ENCODE data around the gene GRIK5.

- TF ChIP-seq, protein P1, sequence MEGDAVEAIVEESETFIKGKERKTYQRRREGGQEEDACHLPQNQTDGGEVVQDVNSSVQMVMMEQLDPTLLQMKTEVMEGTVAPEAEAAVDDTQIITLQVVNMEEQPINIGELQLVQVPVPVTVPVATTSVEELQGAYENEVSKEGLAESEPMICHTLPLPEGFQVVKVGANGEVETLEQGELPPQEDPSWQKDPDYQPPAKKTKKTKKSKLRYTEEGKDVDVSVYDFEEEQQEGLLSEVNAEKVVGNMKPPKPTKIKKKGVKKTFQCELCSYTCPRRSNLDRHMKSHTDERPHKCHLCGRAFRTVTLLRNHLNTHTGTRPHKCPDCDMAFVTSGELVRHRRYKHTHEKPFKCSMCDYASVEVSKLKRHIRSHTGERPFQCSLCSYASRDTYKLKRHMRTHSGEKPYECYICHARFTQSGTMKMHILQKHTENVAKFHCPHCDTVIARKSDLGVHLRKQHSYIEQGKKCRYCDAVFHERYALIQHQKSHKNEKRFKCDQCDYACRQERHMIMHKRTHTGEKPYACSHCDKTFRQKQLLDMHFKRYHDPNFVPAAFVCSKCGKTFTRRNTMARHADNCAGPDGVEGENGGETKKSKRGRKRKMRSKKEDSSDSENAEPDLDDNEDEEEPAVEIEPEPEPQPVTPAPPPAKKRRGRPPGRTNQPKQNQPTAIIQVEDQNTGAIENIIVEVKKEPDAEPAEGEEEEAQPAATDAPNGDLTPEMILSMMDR (conservative IDR thresholded peaks at IDR 0.05; ENCODE audit: low read length) = no peak
- TF ChIP-seq EZH2phosphoT487 (IDR thresholded peaks at IDR 0.05; ENCODE audit: borderline replicate concordance) = no peak
Measured at GRCh38 chr19:42021185-42021584, 48.8 kb downstream of the GRIK5 start.
